Adrenal gland (tissue), 12 donors: ENCODE results near the gene NHS. TPM values are rescaled to one million over a fixed set of nuclear protein-coding genes. Genes with fewer than 3 reads are reported as not detected.

Experiments used
- DNase-seq, 7 donors: peaks; one replicate each; pipeline ENCODE4 v3.0.0-alpha.2; 2019 to 2020
- H3K27ac ChIP-seq, 5 donors: fragments of 200-600 bp; sonication (generic) in 4 of 5; 1 replicate in 3 of 5; 2 replicates in 2 of 5; pipeline versions ENCODE4 v1.5.1 to v1.8.0; 2016 to 2020; ENCODE audit warnings: mild to moderate bottlenecking in 1 of 5
- H3K27me3 ChIP-seq: fragments of 200-600 bp; 2 replicates; pipeline ENCODE4 v1.8.0; 2021
- H3K36me3 ChIP-seq, 2 donors: fragments of 200-600 bp; replicated peaks in 1 of 2; 1 replicate in 1 of 2; 2 replicates in 1 of 2; pipeline versions ENCODE4 v1.5.1 to v1.8.0; 2018 to 2022
- H3K4me1 ChIP-seq, 2 donors: fragments of 200-600 bp; replicated peaks in 1 of 2; 1 replicate in 1 of 2; 2 replicates in 1 of 2; pipeline versions ENCODE4 v1.5.1 to v1.8.0; 2018 to 2021
- H3K4me3 ChIP-seq, 4 donors: fragments of 200-600 bp; sonication (generic) in 3 of 4; one replicate each; pipeline ENCODE4 v1.5.1; 2016 to 2018
- H3K9me3 ChIP-seq, 3 donors: fragments of 200-600 bp; sonication (generic) in 1 of 3; replicated peaks in 1 of 3; 1 replicate in 2 of 3; 2 replicates in 1 of 3; pipeline versions ENCODE4 v1.5.1 to v1.8.0; 2016 to 2021
- CTCF ChIP-seq, 6 experiments: fragments of 450-650 bp in 4 of 6; fragments of 200-600 bp in 2 of 6; sonication (generic) in 1 of 6; IDR thresholded peaks; 1 replicate in 5 of 6; 2 replicates in 1 of 6; pipeline versions ENCODE4 v1.5.1 to v1.8.0; 2016 to 2021; ENCODE audit warnings: antibody characterized with exemption in 6 of 6, mild to moderate bottlenecking in 2 of 6, moderate library complexity in 1 of 6
- POLR2A ChIP-seq, 2 donors: fragments of 450-650 bp; IDR thresholded peaks; one replicate each; pipeline ENCODE4 v1.6.1; 2017; ENCODE audit warnings: antibody characterized with exemption in 2 of 2, mild to moderate bottlenecking in 2 of 2, moderate library complexity in 1 of 2
- WGBS, 4 donors: extraction: QIAGEN DNeasy Blood & Tissue Kit in 2 of 4; methylation state at CpG; one replicate each; pipeline versions ENCODE4 v1.1.5 to v1.1.7; 2013 to 2017; 5-methylcytosine and 5-hydroxymethylcytosine counted together
- intact Hi-C, 2 donors: fragments of 100-400 bp; cut with DNase I; formaldehyde crosslinking; loops; one replicate each; pipeline versions ENCODE4 v1.14.1 to v1.15.0; 2022 to 2023
- polyA plus RNA-seq, 3 donors: library from polyadenylated mRNA; stranded (reverse); fragments of 200-250 nt in 2 of 3; fragments of 350-450 nt in 1 of 3; fragmentation: Illumina TruSeq in 1 of 3; extraction: RNeasy Lipid Tissue Mini Kit (QIAGEN cat#74804) in 1 of 3; gene quantifications; one replicate each; pipeline ENCODE4 v1.2.3, GENCODE V29; 2013 to 2014
- total RNA-seq, 9 donors: library from RNA; depleted of rRNA in 4 of 9; stranded (reverse); fragments of >200 nt in 4 of 9; fragments of 120-200 nt in 1 of 9; fragmentation: NEBNext Ultra II Directional in 1 of 9; extraction: Animal tissue kit (Norgen Biotek cat#: 25700) in 1 of 9; gene quantifications; one replicate each; pipeline versions ENCODE4 v1.1.0 to v1.2.4, GENCODE V29; 2013 to 2023
- donor health status: healthy with polysubstance abuse.
- donor health status: Bipolar disorder and iron deficiency.
- donor health status: DM: yes; HTN: yes; CAD: no.
- donor health status: DM: no; HTN: no; CAD: no.
- donor health status: DM: no; HTN: no; CAD: no.
- donor health status: DM: yes; HTN: yes; CAD: no.

The NHS gene
- total and polyA plus RNA-seq, 12 donors, result 4.4 to 12.5 (median 6.8) TPM

DNA sequence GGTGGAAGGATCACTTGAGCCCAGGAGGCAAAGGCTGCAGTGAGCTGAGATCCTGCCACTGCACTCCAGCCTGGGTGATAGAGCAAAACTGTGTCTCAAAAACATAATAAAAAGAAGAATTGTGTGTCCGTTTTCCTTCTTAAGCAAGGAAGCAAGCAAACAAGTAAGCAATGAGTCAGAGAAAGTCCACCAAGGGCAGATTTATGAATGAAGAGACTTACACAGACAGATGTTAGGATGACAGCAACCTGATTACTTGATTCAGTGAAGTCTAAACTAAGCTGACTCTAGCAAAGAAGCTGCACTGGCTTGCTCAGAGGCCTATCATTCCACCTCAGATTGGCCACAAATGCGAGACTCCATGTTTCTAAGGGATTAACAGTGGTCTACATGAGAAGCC, 328.2 kb downstream of the NHS start:
- no peak for DNase-seq
- H3K27ac ChIP-seq, result no peak overlapping the region
- no peaks in the 10 kb centered on the region for H3K9me3 ChIP-seq
- TF ChIP-seq POLR2A (IDR thresholded peaks at IDR 0.05) (no peak), CTCF (IDR thresholded peaks at IDR 0.05) (no peak)
- WGBS, 4 donors, result 67 to 80% (median 73%) methylated on average over 1 to 2 of the region's 2 CpGs
- intact Hi-C loops, result no loop called here
- H3K36me3 ChIP-seq, result no peaks in the 10 kb centered on the region
- H3K4me3 ChIP-seq, result no peak overlapping the region
- H3K27me3 ChIP-seq, result no peaks in the 10 kb centered on the region
- H3K4me1 ChIP-seq, result no peaks in the 10 kb centered on the region

GRCh38 chrX:17705211-17705610, 330.2 kb downstream of the NHS start:
- Histone ChIP-seq H3K36me3 (no peaks in the 10 kb centered on the region), H3K4me3 (no peak overlapping the region), H3K4me1 (no peaks in the 10 kb centered on the region), H3K9me3 (no peaks in the 10 kb centered on the region), H3K27me3 (no peaks in the 10 kb centered on the region), H3K27ac (no peak overlapping the region)
- TF ChIP-seq CTCF (IDR thresholded peaks at IDR 0.05), result no peak
- no peak for TF ChIP-seq POLR2A (IDR thresholded peaks at IDR 0.05)
- DNase-seq, result no peak
- WGBS, 4 donors, result 82 to 100% (median 90%) methylated on average over 2 of the region's 2 CpGs
- intact Hi-C loops, result no loop called here

DNA sequence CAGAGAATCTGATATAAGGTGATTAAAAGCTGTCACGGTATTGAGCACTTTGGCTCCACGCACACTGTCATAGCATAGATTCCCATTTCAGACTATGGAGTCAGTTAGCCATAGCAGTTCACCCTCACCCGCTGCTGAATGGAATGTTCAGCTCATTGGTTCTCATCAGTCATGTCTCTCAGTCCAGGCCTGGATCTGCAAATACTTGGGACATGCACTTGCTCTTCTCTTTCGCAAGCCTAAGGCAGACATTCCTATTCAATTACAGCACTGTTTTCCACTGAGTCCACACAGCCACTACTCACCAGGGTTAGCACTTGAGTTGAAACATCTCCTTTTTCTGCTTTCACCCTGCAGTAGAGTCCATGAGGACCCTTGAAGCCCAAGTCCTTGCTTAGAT, 331.7 kb downstream of the NHS start:
- TF ChIP-seq CTCF (IDR thresholded peaks at IDR 0.05), result no peak
- no peak for TF ChIP-seq POLR2A (IDR thresholded peaks at IDR 0.05)
- peak in 2 of 7 donors; percentile 10 to 25 for DNase-seq
- Histone ChIP-seq H3K4me3 (no peak overlapping the region), H3K9me3 (no peaks in the 10 kb centered on the region), H3K27me3 (no peaks in the 10 kb centered on the region), H3K36me3 (no peaks in the 10 kb centered on the region), H3K4me1 (no peaks in the 10 kb centered on the region), H3K27ac (no peak overlapping the region)
- intact Hi-C loops, result no loop called here
- 82 to 98% (median 91%) methylated on average over 3 to 4 of the region's 4 CpGs for WGBS, 4 donors

GRCh38 chrX:17707731-17708130, 332.7 kb downstream of the NHS start:
- 81 to 99% (median 89%) methylated on average over 3 of the region's 3 CpGs for WGBS, 4 donors
- intact Hi-C loops, result no loop called here
- H3K36me3 ChIP-seq, result no peaks in the 10 kb centered on the region

More at GRCh38 chrX:17707731-17708130, 332.7 kb downstream of the NHS start:
- no peak for TF ChIP-seq CTCF (IDR thresholded peaks at IDR 0.05)
- TF ChIP-seq POLR2A (IDR thresholded peaks at IDR 0.05), result no peak
- no peaks in the 10 kb centered on the region for H3K4me1 ChIP-seq
- no peaks in the 10 kb centered on the region for H3K9me3 ChIP-seq
- H3K27me3 ChIP-seq, result no peaks in the 10 kb centered on the region
- DNase-seq, result no peak
- no peak overlapping the region for H3K27ac ChIP-seq
- H3K4me3 ChIP-seq, result no peak overlapping the region
